Neural cell (in vitro differentiated cells): ENCODE measurements around the gene SLC25A46. TPM values are rescaled to one million over a fixed set of nuclear protein-coding genes. Genes with fewer than 3 reads are reported as not detected.

Experiments
- H2AFZ ChIP-seq: fragments of 200-600, 300-800 bp; sonication (generic), shearing (Covaris generic); 2 replicates; pipeline ENCODE4 v1.6.0; 2014; ENCODE audit warnings: low read depth, mild to moderate bottlenecking, antibody characterized with exemption, low read length, moderate library complexity
- H3F3A ChIP-seq: fragments of 200-600 bp; shearing (Covaris generic); 2 replicates; pipeline ENCODE4 v1.6.1; 2016; ENCODE audit warnings: mild to moderate bottlenecking, moderate library complexity, mixed read lengths, antibody characterized with exemption, low read length; ENCODE audit not compliant: insufficient read depth, poor library complexity, severe bottlenecking
- H3K27ac ChIP-seq: fragments of 200-600, 300-800 bp; sonication (generic), shearing (Covaris generic); 2 replicates; pipeline ENCODE4 v1.5.1; 2014; ENCODE audit warnings: mild to moderate bottlenecking, low read length, moderate library complexity
- H3K27me3 ChIP-seq: fragments of 300-800, 200-600 bp; sonication (generic), shearing (Covaris generic); 2 replicates; pipeline ENCODE4 v1.6.0; 2014; ENCODE audit warnings: mild to moderate bottlenecking, low read depth, low read length, moderate library complexity; ENCODE audit not compliant: insufficient read depth
- H3K36me3 ChIP-seq: fragments of 300-800, 200-600 bp; sonication (generic), shearing (Covaris generic); 2 replicates; pipeline ENCODE4 v1.5.1; 2014; ENCODE audit warnings: mild to moderate bottlenecking, antibody characterized with exemption, low read length, moderate library complexity; ENCODE audit not compliant: insufficient read depth
- H3K4me2 ChIP-seq: fragments of 300-800, 200-600 bp; sonication (generic), shearing (Covaris generic); 2 replicates; pipeline ENCODE4 v1.6.0; 2014; ENCODE audit warnings: mild to moderate bottlenecking, low read length
- H3K4me3 ChIP-seq: fragments of 300-800, 200-600 bp; sonication (generic), shearing (Covaris generic); 2 replicates; pipeline ENCODE4 v1.5.1; 2014; ENCODE audit warnings: mild to moderate bottlenecking, low read length, moderate library complexity
- H3K79me2 ChIP-seq: fragments of 200-600 bp; shearing (Covaris generic); replicated peaks from 2 replicates; pipeline ENCODE4 v1.6.0; 2014; ENCODE audit warnings: mild to moderate bottlenecking, low read length, moderate library complexity; ENCODE audit not compliant: insufficient read depth
- H3K9ac ChIP-seq: fragments of 300-800, 200-600 bp; sonication (generic), shearing (Covaris generic); 2 replicates; pipeline ENCODE4 v1.6.1; 2016; ENCODE audit warnings: mild to moderate bottlenecking, low read length, mixed read lengths
- H3K9me2 ChIP-seq: fragments of 200-600 bp; shearing (Covaris generic); 2 replicates; pipeline ENCODE4 v1.6.1; 2016; ENCODE audit warnings: mild to moderate bottlenecking, low read length, mixed read lengths; ENCODE audit not compliant: insufficient read depth
- H3K9me3 ChIP-seq: fragments of 200-600, 300-800 bp; sonication (generic), shearing (Covaris generic); 2 replicates; pipeline ENCODE4 v1.6.1; 2016; ENCODE audit warnings: mild to moderate bottlenecking, mixed run types, low read length, moderate library complexity, mixed read lengths
- H4K20me1 ChIP-seq: fragments of 200-600 bp; shearing (Covaris generic); 2 replicates; pipeline ENCODE4 v1.6.1; 2016; ENCODE audit warnings: mild to moderate bottlenecking, mixed run types; ENCODE audit not compliant: insufficient read depth
- CTCF ChIP-seq: fragments of 450-650 bp; IDR thresholded peaks from 2 replicates; pipeline ENCODE4 v1.5.1; 2014; ENCODE audit warnings: antibody characterized with exemption, mild to moderate bottlenecking, moderate library complexity; ENCODE audit not compliant: poor library complexity, severe bottlenecking
- EP300 ChIP-seq: fragments of 450-650 bp; conservative IDR thresholded peaks from 2 replicates; pipeline ENCODE4 v1.6.1; 2014; ENCODE audit warnings: antibody characterized with exemption, mild to moderate bottlenecking, moderate library complexity; ENCODE audit not compliant: poor library complexity, severe bottlenecking
- EZH2 ChIP-seq: fragments of 200-600, 300-800 bp; shearing (Covaris generic), sonication (generic); IDR thresholded peaks from 2 replicates; pipeline ENCODE4 v1.6.1; 2014; ENCODE audit warnings: antibody characterized with exemption, low read length, borderline replicate concordance, mild to moderate bottlenecking; ENCODE audit not compliant: insufficient read depth, poor library complexity, severe bottlenecking
- MXI1 ChIP-seq: fragments of 450-650 bp; conservative IDR thresholded peaks from 2 replicates; pipeline ENCODE4 v1.6.1; 2014; ENCODE audit warnings: antibody characterized with exemption, mild to moderate bottlenecking; ENCODE audit not compliant: poor library complexity, severe bottlenecking
- POLR2AphosphoS5 ChIP-seq: IDR thresholded peaks from 2 replicates; pipeline ENCODE4 v1.6.1; 2012
- RAD21 ChIP-seq: fragments of 450-650 bp; conservative IDR thresholded peaks from 2 replicates; pipeline ENCODE4 v1.6.1; 2014; ENCODE audit warnings: antibody characterized with exemption, mild to moderate bottlenecking, moderate library complexity
- SMC3 ChIP-seq: fragments of 450-650 bp; conservative IDR thresholded peaks from 2 replicates; pipeline ENCODE4 v1.6.1; 2014; ENCODE audit warnings: antibody characterized with exemption, mild to moderate bottlenecking, moderate library complexity; ENCODE audit not compliant: poor library complexity
- TAF1 ChIP-seq: IDR thresholded peaks from 2 replicates; pipeline ENCODE4 v1.6.1; 2012; ENCODE audit warnings: low read depth
- polyA plus RNA-seq: library from polyadenylated mRNA; depleted of rRNA; stranded (reverse); fragments of >200 nt; gene quantifications from 2 replicates; pipeline ENCODE4 v1.2.3, GENCODE V29; 2014
- TF ChIP-seq, protein P1 (sequence below): IDR thresholded peaks from 2 replicates; pipeline ENCODE4 v1.6.1; 2012; ENCODE audit warnings: borderline replicate concordance

The SLC25A46 gene
- polyA plus RNA-seq, 1 donor from 2014 or later: 118 TPM

DNA sequence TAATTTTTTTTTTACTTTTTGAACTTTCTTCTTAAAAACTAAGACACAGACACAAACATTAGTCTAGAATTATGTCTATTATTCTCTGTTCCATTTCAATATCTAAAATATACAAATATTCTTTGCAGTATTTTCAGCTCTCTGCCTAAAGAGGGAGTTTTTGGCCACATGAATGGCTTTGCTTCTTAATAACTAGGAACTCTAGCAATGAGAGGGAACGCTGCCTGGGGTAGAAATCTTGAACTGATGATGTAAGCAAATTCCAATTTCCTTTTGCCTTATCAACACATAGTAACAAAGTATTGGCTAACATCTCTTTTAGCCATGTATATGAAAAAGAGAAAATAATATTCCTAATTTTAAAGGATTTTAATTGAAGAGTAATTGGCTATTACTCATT, 51.9 kb downstream of the SLC25A46 start:
- no peaks in the 10 kb centered on the region for H3F3A ChIP-seq
- H3K4me3 ChIP-seq: no peak overlapping the region
- no peaks in the 10 kb centered on the region for H3K36me3 ChIP-seq
- no peaks in the 10 kb centered on the region for H3K27me3 ChIP-seq
- H3K4me2 ChIP-seq: no peak overlapping the region
- no peaks in the 10 kb centered on the region for H4K20me1 ChIP-seq
- H2AFZ ChIP-seq: no peak overlapping the region
- no peaks in the 10 kb centered on the region for H3K9me3 ChIP-seq
- no peak overlapping the region for H3K27ac ChIP-seq
- H3K9ac ChIP-seq: no peak overlapping the region
- H3K9me2 ChIP-seq: no peaks in the 10 kb centered on the region
- TF ChIP-seq EZH2: no peak
- TF ChIP-seq CTCF: peak; percentile 11
- H3K79me2 ChIP-seq: no peaks in the 10 kb centered on the region

- Histone ChIP-seq H3K9ac (no peak overlapping the region), H4K20me1 (no peaks in the 10 kb centered on the region), H3F3A (no peaks in the 10 kb centered on the region), H3K4me2 (no peak overlapping the region), H3K9me3 (no peaks in the 10 kb centered on the region), H3K9me2 (no peaks in the 10 kb centered on the region), H3K4me3 (no peak overlapping the region), H3K27ac (no peak overlapping the region), H2AFZ (no peak overlapping the region), H3K79me2 (no peaks in the 10 kb centered on the region), H3K36me3 (no peaks in the 10 kb centered on the region), H3K27me3 (no peaks in the 10 kb centered on the region)
- no peak for TF ChIP-seq EP300
- TF ChIP-seq RAD21: no peak
- no peak for TF ChIP-seq SMC3
- TF ChIP-seq, protein P1, sequence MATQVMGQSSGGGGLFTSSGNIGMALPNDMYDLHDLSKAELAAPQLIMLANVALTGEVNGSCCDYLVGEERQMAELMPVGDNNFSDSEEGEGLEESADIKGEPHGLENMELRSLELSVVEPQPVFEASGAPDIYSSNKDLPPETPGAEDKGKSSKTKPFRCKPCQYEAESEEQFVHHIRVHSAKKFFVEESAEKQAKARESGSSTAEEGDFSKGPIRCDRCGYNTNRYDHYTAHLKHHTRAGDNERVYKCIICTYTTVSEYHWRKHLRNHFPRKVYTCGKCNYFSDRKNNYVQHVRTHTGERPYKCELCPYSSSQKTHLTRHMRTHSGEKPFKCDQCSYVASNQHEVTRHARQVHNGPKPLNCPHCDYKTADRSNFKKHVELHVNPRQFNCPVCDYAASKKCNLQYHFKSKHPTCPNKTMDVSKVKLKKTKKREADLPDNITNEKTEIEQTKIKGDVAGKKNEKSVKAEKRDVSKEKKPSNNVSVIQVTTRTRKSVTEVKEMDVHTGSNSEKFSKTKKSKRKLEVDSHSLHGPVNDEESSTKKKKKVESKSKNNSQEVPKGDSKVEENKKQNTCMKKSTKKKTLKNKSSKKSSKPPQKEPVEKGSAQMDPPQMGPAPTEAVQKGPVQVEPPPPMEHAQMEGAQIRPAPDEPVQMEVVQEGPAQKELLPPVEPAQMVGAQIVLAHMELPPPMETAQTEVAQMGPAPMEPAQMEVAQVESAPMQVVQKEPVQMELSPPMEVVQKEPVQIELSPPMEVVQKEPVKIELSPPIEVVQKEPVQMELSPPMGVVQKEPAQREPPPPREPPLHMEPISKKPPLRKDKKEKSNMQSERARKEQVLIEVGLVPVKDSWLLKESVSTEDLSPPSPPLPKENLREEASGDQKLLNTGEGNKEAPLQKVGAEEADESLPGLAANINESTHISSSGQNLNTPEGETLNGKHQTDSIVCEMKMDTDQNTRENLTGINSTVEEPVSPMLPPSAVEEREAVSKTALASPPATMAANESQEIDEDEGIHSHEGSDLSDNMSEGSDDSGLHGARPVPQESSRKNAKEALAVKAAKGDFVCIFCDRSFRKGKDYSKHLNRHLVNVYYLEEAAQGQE: no peak
- TF ChIP-seq CTCF: no peak
- no peak for TF ChIP-seq EZH2
- no peak for TF ChIP-seq TAF1
- TF ChIP-seq POLR2AphosphoS5: no peak
- no peak for TF ChIP-seq MXI1
These were observed 64.2 kb downstream of the SLC25A46 start for GRCh38 chr5:110802998-110803397.
